AG09319 (cell line): ENCODE results near the gene MRPL45.

ENCODE experiments used
- DNase-seq: peaks from one replicate; pipeline ENCODE4 v3.0.0-alpha.2; 2010; ENCODE audit warnings: low read depth; ENCODE audit errors: extremely low read depth
- TF ChIP-seq, protein P1 (sequence below): IDR thresholded peaks from 2 replicates; pipeline ENCODE4 v1.5.1; 2011; ENCODE audit warnings: low read depth, mild to moderate bottlenecking, inconsistent platforms, low read length, moderate library complexity

Gene MRPL45

DNA sequence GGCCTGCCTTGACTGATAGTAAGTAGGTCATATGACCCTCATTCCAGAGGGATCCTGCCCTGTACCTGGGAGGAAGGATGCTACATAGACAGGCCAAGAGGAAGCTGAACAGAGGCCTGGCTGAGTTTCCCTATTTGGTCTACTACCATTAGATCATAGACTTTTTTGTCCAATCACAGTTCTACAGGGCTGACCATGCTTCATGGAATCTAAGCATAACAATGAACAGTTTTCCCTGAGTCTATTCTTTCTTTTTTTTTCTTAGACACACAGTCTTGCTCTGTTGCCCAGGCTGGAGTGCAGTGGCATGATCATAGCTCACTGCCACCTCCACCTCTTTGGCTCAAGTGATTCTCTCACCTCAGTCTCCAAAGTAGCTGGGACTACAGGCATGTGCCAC, 42.9 kb downstream of the MRPL45 start:
- no peak for DNase-seq
- TF ChIP-seq, protein P1, sequence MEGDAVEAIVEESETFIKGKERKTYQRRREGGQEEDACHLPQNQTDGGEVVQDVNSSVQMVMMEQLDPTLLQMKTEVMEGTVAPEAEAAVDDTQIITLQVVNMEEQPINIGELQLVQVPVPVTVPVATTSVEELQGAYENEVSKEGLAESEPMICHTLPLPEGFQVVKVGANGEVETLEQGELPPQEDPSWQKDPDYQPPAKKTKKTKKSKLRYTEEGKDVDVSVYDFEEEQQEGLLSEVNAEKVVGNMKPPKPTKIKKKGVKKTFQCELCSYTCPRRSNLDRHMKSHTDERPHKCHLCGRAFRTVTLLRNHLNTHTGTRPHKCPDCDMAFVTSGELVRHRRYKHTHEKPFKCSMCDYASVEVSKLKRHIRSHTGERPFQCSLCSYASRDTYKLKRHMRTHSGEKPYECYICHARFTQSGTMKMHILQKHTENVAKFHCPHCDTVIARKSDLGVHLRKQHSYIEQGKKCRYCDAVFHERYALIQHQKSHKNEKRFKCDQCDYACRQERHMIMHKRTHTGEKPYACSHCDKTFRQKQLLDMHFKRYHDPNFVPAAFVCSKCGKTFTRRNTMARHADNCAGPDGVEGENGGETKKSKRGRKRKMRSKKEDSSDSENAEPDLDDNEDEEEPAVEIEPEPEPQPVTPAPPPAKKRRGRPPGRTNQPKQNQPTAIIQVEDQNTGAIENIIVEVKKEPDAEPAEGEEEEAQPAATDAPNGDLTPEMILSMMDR = no peak

DNA sequence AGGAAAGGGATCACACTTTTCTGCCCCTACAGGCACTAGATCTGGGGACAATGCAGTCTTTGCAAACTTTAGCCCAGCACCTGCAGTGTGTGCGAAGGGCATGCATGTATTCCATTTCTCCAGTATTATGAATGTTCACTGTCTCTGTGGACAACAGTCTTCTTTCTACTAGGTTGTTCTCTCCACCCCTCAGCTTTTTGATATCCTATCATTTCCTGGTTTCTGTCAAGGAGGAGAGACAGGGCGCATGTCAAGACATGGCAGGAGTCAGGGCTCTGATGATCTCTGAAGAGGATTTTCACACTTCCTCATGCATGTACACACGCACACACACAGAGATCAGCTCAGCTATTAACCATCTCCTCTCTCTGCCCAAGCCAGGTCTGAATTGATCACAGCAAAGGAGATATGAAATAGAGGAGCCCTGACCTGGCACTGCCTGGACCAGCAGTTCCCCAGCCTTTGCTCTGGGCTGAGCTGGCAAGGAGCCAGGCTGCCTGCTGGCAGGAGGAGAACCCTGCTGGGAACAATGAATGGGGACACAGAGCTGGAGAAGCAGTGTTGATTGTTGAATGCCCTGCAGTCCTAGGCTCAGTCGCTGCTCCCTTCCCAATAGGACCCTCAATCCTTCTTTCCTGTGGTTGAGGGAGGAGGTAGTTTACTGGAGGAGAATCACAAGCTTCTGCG, 44.2 kb downstream of the MRPL45 start:
- TF ChIP-seq, protein P1 = no peak
- no peak for DNase-seq

DNA sequence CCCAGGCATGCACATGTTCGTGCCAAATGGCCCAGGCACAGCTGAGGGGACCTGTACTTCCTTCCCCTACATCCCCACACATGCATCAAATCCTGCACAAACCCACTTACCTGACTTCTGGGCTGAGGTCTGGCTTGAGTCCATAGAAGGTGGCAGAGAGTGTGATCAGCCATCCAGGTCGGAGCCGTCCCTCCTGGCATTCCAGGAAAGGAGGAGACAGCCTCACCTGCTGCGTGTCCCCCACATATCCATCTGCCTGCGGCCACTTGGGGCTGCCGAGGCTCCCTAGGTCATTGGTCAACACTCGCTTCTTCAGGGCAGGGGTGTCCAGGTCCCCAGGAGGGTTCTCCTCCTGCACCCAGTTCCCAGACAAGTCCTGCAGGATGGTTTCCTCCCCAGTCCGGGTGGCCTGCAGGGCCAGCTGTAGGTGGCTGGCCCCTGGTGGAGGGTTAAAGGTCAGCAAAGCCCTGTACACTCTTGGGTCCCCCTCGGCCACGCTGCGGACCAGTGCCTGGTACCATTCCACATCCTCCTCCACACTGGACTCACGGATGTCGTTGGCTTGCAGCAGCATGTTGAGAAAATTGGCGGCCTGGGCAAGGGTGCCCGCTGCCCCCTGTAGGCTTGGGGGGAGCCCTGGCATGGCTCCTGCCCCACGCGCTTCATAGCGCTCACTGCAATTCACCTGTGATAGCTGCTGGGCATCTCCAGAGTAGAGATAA, 46.1 kb downstream of the MRPL45 start:
- DNase-seq = no peak
- TF ChIP-seq, protein P1 = no peak

DNA sequence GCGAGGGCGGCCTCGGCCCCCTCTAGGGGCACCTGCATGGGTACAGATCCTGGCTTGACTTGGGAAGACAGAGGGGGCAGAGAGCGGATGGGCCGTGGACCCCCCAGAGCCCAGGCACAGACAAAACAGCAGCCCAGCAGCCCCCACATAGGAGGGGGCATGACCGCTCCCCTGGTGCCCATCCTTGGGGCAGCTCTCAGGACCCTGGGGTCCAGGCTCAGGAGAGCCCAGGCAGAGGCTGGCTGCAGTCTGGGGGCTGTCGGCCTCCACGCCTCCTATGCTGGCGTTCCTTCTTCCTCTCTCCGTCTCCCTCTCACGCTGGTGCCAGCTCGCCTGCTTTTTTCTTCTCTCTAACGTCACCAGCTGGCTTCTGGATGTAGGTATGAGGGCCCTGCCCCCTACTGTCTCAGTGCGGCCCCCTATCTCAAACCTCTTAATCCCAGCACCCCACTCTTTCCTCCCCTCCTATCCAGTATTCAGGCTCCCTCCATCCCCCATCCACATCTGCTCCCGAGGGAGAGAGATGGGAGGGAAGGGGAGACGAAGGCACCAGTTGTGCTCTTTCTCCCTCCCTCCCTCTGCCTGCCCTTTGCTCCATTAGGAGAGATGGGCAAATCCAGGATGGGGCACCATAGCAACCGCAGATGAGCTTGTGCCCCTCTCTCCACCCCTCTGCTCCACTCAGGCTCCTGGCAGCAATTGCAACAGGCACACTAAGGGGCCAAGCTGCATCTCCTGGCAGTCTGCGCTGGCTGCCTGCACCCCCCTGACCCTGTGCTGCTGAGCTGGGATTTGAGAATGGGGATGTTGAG, 46.8 kb downstream of the MRPL45 start, which contains the start of gene GPR179:
TSS of gene GPR179 (minus strand) at position 349 of the 812 bp plus-strand sequence. CDS start at position 182, 167 bp downstream.
- DNase-seq = no peak
- TF ChIP-seq, protein P1 = no peak

DNA sequence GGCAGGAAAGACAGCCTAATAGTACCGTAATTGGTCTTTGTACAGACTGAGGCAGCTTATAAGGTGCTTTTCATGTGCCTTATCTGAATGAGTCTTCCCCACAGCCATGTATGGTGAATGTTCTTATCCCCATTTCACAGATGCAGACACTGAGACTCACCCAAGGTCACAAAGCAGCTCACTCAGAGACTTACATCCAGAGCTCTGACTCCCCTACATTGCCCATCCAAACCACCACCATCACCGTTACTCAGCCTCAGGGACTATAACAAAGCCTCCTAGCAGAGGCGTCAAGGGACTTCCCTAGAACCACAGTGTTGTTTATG, 47.4 kb downstream of the MRPL45 start:
- TF ChIP-seq, protein P1 = no peak
- DNase-seq = no peak

DNA sequence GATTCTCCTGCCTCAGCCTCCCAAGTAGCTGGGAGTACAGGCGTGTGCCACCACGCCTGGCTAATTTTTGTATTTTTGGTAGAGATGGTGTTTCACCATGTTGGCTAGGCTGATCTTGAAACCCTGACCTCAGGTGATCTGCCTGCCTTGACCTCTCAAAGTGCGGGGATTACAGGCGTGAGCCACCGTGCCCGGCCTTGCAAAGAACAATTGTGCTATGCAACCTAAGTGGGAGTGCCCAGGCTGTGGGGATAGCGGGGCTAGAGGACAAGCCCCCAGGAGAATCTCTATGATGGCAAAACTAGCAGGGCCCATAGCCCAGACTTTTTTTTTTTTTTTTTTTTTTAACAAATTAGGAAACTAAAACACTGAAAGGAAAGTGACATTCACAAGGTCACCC, 48.8 kb downstream of the MRPL45 start:
- TF ChIP-seq, protein P1 = no peak
- DNase-seq = no peak
